Keratinocyte (primary cell): ENCODE data around the gene SOX18. TPM values are rescaled to one million over a fixed set of nuclear protein-coding genes. Genes with fewer than 3 reads are reported as not detected.
A peak's percentile ranks its signal among the peaks of the same experiment; 100 is the strongest.

Source experiments
- DNase-seq: peaks from one replicate; pipeline ENCODE4 v3.0.0-alpha.2; 2011; ENCODE audit warnings: low read depth, missing footprints, low spot score
- FAIRE-seq: peaks from 2 replicates; lab custom pipeline; 2011; peaks lifted over from hg19 to GRCh38; lab: Jason Lieb, UNC
- H2AFZ ChIP-seq: 2 replicates; pipeline ENCODE4 v1.6.0; 2012; ENCODE audit warnings: low read length, control low read depth, inconsistent platforms; ENCODE audit not compliant: control insufficient read depth
- H3K27ac ChIP-seq: 2 replicates; pipeline ENCODE4 v1.5.1; 2011; ENCODE audit warnings: low read length; ENCODE audit not compliant: control insufficient read depth, insufficient read depth
- H3K27me3 ChIP-seq: 3 replicates; pipeline ENCODE4 v1.6.0; 2011; ENCODE audit warnings: low read length; ENCODE audit not compliant: control insufficient read depth, insufficient read depth; ENCODE audit errors: extremely low read depth
- H3K36me3 ChIP-seq, 2 experiments: 2 replicates in 1 of 2; 3 replicates in 1 of 2; pipeline ENCODE4 v1.5.1; 2011; ENCODE audit warnings: low read length in 2 of 2, mild to moderate bottlenecking in 1 of 2; ENCODE audit not compliant: control insufficient read depth in 2 of 2, insufficient read depth in 2 of 2; ENCODE audit errors: extremely low read depth in 1 of 2
- H3K4me1 ChIP-seq: 3 replicates; pipeline ENCODE4 v1.5.1; 2011; ENCODE audit warnings: low read length; ENCODE audit not compliant: control insufficient read depth, insufficient read depth; ENCODE audit errors: extremely low read depth
- H3K4me2 ChIP-seq: 3 replicates; pipeline ENCODE4 v1.6.0; 2011; ENCODE audit warnings: low read depth, low read length; ENCODE audit not compliant: control insufficient read depth, insufficient read depth; ENCODE audit errors: extremely low read depth
- H3K4me3 ChIP-seq, 3 experiments: fragments of 200-600 bp in 1 of 3; sonication (generic) in 1 of 3; 2 replicates in 2 of 3; 3 replicates in 1 of 3; pipeline ENCODE4 v1.5.1; 2011 to 2016; ENCODE audit warnings: low read length in 3 of 3, mild to moderate bottlenecking in 3 of 3, control low read depth in 2 of 3, inconsistent platforms in 1 of 3, low read depth in 1 of 3, mixed read lengths in 1 of 3, mixed run types in 1 of 3, moderate library complexity in 1 of 3; ENCODE audit not compliant: control insufficient read depth in 2 of 3, insufficient read depth in 2 of 3; ENCODE audit errors: extremely low read depth in 1 of 3
- H3K79me2 ChIP-seq: 2 replicates; pipeline ENCODE4 v1.6.0; 2012; ENCODE audit warnings: low read length; ENCODE audit not compliant: control insufficient read depth, insufficient read depth
- H3K9ac ChIP-seq: 3 replicates; pipeline ENCODE4 v1.6.0; 2011; ENCODE audit warnings: low read length; ENCODE audit not compliant: control insufficient read depth, insufficient read depth; ENCODE audit errors: extremely low read depth
- H3K9me1 ChIP-seq: 3 replicates; pipeline ENCODE4 v1.6.0; 2011; ENCODE audit warnings: low read length; ENCODE audit not compliant: control insufficient read depth, insufficient read depth; ENCODE audit errors: extremely low read depth
- H3K9me3 ChIP-seq: 2 replicates; pipeline ENCODE4 v1.5.1; 2012; ENCODE audit warnings: low read depth, low read length; ENCODE audit not compliant: control insufficient read depth
- H4K20me1 ChIP-seq: 3 replicates; pipeline ENCODE4 v1.6.0; 2011; ENCODE audit warnings: low read length; ENCODE audit not compliant: control insufficient read depth, insufficient read depth; ENCODE audit errors: extremely low read depth
- EZH2 ChIP-seq: IDR thresholded peaks from one replicate; pipeline ENCODE4 v1.6.1; 2012; ENCODE audit warnings: inconsistent platforms, mild to moderate bottlenecking, low read length, moderate library complexity
- dilution Hi-C: fragments of 300-500 bp; cut with MboI; formaldehyde crosslinking; loops from one replicate; pipeline ENCODE4 v1.7.0; 2020; ENCODE audit warnings: low sequenced_read_pairs; ENCODE audit not compliant: extremely low pct_ligation_motif_present
- polyA plus RNA-seq, 5 experiments: library from polyadenylated mRNA; depleted of rRNA in 3 of 5; stranded (reverse) in 3 of 5; stranded (forward) in 1 of 5; unstranded in 1 of 5; fragments of >200 nt; gene quantifications; 1 replicate in 1 of 5; 2 replicates in 3 of 5; 3 replicates in 1 of 5; pipeline versions ENCODE4 v1.2.1 to v1.2.3, GENCODE V29; 2011 to 2012; ENCODE audit warnings: missing spikeins in 2 of 5, low read depth in 1 of 5, low replicate concordance in 1 of 5
- TF ChIP-seq, protein P1 (sequence below), 3 experiments: IDR thresholded peaks in 1 of 3; conservative IDR thresholded peaks in 1 of 3; optimal IDR thresholded peaks in 1 of 3; 2 replicates in 2 of 3; 3 replicates in 1 of 3; pipeline versions ENCODE3 to v1.5.1; 2011; ENCODE audit warnings: low read length in 3 of 3, mild to moderate bottlenecking in 3 of 3, moderate library complexity in 2 of 3, control low read depth in 1 of 3, inconsistent platforms in 1 of 3; ENCODE audit not compliant: insufficient read depth in 2 of 3; ENCODE audit errors: extremely low read depth in 1 of 3

The SOX18 gene
- polyA plus RNA-seq, 1 donor (not counting 4 experiments of a cell fraction or from before 2014, with no cell fraction given), result not detected

DNA sequence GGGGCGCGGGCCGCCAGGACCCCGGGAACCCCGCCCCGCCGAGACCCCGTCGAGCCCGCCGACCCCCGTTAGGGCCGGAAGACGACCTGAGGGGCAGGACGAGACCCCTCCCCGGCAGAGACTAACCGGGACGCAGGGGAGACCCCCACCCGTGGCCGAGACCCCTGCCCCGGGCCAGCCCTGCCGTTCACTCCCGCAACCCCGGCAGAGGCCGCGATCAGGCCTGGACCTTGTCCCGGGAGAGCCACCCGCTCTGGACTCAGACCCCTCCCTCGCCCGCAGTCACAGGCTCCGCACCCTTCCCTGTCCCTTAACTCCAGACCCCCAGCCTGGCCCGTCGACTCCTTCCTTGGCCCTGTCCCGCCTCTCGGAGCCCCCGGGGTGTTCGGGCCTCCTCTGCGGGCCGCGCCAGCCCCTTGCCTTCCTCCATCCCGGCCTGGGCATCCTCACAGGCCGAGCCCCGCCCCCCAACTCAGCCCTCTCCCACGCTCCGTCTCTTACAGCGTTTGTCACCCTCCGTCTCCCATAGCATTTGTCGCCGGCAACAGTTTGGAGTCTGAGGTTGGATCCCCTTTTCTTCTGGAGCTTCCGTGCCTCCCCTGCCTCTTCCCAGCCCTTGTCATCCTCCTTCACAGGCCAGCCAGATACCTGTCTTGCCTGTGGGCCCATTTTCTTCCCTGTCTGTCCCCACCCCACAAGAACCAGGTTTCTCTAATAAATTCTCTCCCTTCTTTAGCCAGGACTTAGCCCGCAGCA, 14.1 kb upstream of the SOX18 start:
- H3K27me3 ChIP-seq, result no peaks in the 10 kb centered on the region
- no peaks in the 10 kb centered on the region for H3K9me1 ChIP-seq
- peak overlapping the region; percentile 78 for H3K9ac ChIP-seq
- H3K4me2 ChIP-seq, result peak overlapping the region; percentile 86
- TF ChIP-seq, protein P1, sequence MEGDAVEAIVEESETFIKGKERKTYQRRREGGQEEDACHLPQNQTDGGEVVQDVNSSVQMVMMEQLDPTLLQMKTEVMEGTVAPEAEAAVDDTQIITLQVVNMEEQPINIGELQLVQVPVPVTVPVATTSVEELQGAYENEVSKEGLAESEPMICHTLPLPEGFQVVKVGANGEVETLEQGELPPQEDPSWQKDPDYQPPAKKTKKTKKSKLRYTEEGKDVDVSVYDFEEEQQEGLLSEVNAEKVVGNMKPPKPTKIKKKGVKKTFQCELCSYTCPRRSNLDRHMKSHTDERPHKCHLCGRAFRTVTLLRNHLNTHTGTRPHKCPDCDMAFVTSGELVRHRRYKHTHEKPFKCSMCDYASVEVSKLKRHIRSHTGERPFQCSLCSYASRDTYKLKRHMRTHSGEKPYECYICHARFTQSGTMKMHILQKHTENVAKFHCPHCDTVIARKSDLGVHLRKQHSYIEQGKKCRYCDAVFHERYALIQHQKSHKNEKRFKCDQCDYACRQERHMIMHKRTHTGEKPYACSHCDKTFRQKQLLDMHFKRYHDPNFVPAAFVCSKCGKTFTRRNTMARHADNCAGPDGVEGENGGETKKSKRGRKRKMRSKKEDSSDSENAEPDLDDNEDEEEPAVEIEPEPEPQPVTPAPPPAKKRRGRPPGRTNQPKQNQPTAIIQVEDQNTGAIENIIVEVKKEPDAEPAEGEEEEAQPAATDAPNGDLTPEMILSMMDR (optimal IDR thresholded peaks at IDR 0.05 in 1 of 3, IDR thresholded peaks at IDR 0.05 in 1 of 3, conservative IDR thresholded peaks at IDR 0.05 in 1 of 3; ENCODE audit: extremely low read depth in 1 of 3, insufficient read depth in 2 of 3, low read length in 3 of 3), result no peak
- TF ChIP-seq EZH2, result no peak
- H3K9me3 ChIP-seq, result no peaks in the 10 kb centered on the region
- FAIRE-seq (no peak), DNase-seq (no peak)
- H4K20me1 ChIP-seq, result no peaks in the 10 kb centered on the region
- H3K4me3 ChIP-seq, result peak overlapping the region; percentile 70 to 85 (median 78)
- peak overlapping the region; percentile 23 for H2AFZ ChIP-seq
- no peak overlapping the region for H3K27ac ChIP-seq
- peaks cover 42% of the 10 kb centered on the region for H3K4me1 ChIP-seq
- H3K36me3 ChIP-seq, result no peaks in the 10 kb centered on the region
- no peaks in the 10 kb centered on the region for H3K79me2 ChIP-seq
- dilution Hi-C loops, result no loop called here

DNA sequence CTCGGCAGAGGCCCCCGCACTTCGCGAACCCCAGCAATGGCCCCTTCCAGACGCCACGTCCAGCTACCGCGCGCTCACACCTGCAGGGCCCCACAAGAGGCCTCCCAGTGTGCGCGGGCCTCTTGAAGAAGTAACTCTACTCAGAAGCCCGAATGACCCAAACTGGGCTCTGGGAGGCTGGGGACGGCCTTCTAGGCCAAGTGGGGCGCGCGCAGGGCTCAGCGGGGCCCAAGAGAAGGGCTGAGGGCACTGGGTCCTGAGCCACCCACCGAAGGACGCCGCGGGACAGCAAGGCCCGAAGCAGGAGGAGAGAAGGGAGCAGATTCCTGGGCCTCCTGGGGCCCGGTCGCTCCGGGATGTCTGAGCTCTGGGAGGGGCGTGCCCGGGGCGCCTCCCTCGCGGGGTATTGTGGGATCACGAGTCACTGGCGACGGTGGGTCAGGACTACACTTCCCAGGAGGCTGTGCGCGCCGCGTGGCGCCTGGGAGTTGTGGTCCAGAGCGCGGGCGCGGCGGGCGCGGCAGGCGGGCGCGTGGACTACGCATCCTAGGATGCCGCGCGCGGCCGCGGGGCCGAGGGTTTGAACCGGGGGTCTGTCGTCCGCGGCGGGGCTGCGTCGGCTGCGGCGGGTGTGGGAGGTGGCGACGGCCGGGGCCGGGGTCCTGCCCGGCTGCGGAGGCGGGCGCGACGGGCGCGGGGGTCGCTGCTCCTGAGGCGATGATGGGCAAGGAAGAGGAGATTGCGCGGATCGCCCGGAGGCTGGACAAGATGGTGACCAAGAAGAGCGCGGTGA, 13.4 kb upstream of the SOX18 start, which contains the start of gene TCEA2:
TCEA2 (plus strand) TSS at position 603 of the 793 bp plus-strand sequence; CDS start at position 718, 115 bp downstream.
- Histone ChIP-seq H3K4me1 (peaks cover 42% of the 10 kb centered on the region), H2AFZ (peak within 1 kb of the TSS; percentile 37)
- no peak for FAIRE-seq

More for the DNA sequence above, 13.4 kb upstream of the SOX18 start, which contains the start of gene TCEA2:
- dilution Hi-C loops, result no loop called here
- Histone ChIP-seq H3K36me3 (no peaks in the 10 kb centered on the region), H3K27me3 (no peaks in the 10 kb centered on the region), H3K9me1 (no peaks in the 10 kb centered on the region), H3K4me2 (peak within 1 kb of the TSS; percentile 86), H3K9ac (peak within 1 kb of the TSS; percentile 78), H3K27ac (peak within 1 kb of the TSS; percentile 59), H3K9me3 (no peaks in the 10 kb centered on the region), H4K20me1 (no peaks in the 10 kb centered on the region), H3K79me2 (no peaks in the 10 kb centered on the region), H3K4me3 (peak within 1 kb of the TSS; percentile 70 to 85 (median 78))
- DNase-seq, result peak; percentile 56
- TF ChIP-seq, protein P1 (optimal IDR thresholded peaks at IDR 0.05 in 1 of 3, IDR thresholded peaks at IDR 0.05 in 1 of 3, conservative IDR thresholded peaks at IDR 0.05 in 1 of 3; ENCODE audit: extremely low read depth in 1 of 3, insufficient read depth in 2 of 3, low read length in 3 of 3), result no peak
- no peak for TF ChIP-seq EZH2
